HepG2 (cell line): ENCODE data around the gene CBX2. TPM values are rescaled to one million over a fixed set of nuclear protein-coding genes. Genes with fewer than 3 reads are reported as not detected.
A peak's percentile ranks its signal among the peaks of the same experiment; 100 is the strongest.

ENCODE experiments used
- ELF1 ChIP-seq: sonication (generic); formaldehyde crosslinking; IDR thresholded peaks from 2 replicates; pipeline ENCODE4 v1.4.0; 2020; ENCODE audit warnings: missing genetic modification reagents
- ESRRA ChIP-seq: sonication (generic); formaldehyde crosslinking; IDR thresholded peaks from 2 replicates; pipeline ENCODE4 v1.5.1; 2020; ENCODE audit warnings: mild to moderate bottlenecking, low read depth, missing genetic modification reagents
- KAT8 ChIP-seq: IDR thresholded peaks from 2 replicates; pipeline ENCODE4 v1.6.1; 2016; ENCODE audit warnings: missing genetic modification reagents, missing compliant biosample characterization
- KMT2B ChIP-seq: IDR thresholded peaks from 2 replicates; pipeline ENCODE4 v1.6.1; 2016; ENCODE audit warnings: missing genetic modification reagents, missing compliant biosample characterization
- NR2C2 ChIP-seq: sonication (generic); formaldehyde crosslinking; IDR thresholded peaks from 2 replicates; pipeline ENCODE4 v1.4.0; 2020; ENCODE audit warnings: missing genetic modification reagents, mild to moderate bottlenecking, moderate library complexity, borderline replicate concordance
- SP1 ChIP-seq, 2 experiments: fragments of 450-650 bp in 1 of 2; sonication (generic) in 1 of 2; formaldehyde crosslinking in 1 of 2; IDR thresholded peaks; 2 replicates each; pipeline versions ENCODE4 v1.4.0 to v1.6.1; 2016 to 2020; ENCODE audit warnings: missing genetic modification reagents in 1 of 2
- SSRP1 ChIP-seq: IDR thresholded peaks from 2 replicates; pipeline ENCODE4 v1.6.1; 2016; ENCODE audit warnings: control low read depth
- SUZ12 ChIP-seq: fragments of 150-350 bp; IDR thresholded peaks from 2 replicates; pipeline ENCODE4 v1.6.1; 2014; ENCODE audit warnings: low read depth, low read length
- XBP1 ChIP-seq: sonication (generic); formaldehyde crosslinking; IDR thresholded peaks from 2 replicates; pipeline ENCODE4 v1.5.0; 2020; ENCODE audit warnings: missing genetic modification reagents
- ZBED4 ChIP-seq: sonication (generic); formaldehyde crosslinking; IDR thresholded peaks from 2 replicates; pipeline ENCODE4 v1.4.0; 2020; ENCODE audit warnings: missing genetic modification reagents, borderline replicate concordance
- ZNF121 ChIP-seq: sonication (generic); formaldehyde crosslinking; IDR thresholded peaks from 2 replicates; pipeline ENCODE4 v1.5.0; 2020; ENCODE audit warnings: mild to moderate bottlenecking, missing genetic modification reagents
- ZNF160 ChIP-seq: sonication (generic); formaldehyde crosslinking; IDR thresholded peaks from 2 replicates; pipeline ENCODE4 v1.8.0; 2022; ENCODE audit warnings: mild to moderate bottlenecking, inconsistent platforms, missing genetic modification reagents
- ZNF740 ChIP-seq: sonication (generic); formaldehyde crosslinking; IDR thresholded peaks from 2 replicates; pipeline ENCODE4 v1.4.0; 2020; ENCODE audit warnings: missing genetic modification reagents
- polyA plus RNA-seq, 8 experiments: library from polyadenylated mRNA; depleted of rRNA in 3 of 8; stranded (reverse) in 7 of 8; unstranded in 1 of 8; fragments of >200 nt; fragmentation: Illumina TruSeq in 4 of 8; extraction: Trizol in 4 of 8; gene quantifications; 2 replicates each; pipeline versions ENCODE4 v1.2.1 to v1.2.3, GENCODE V29; 2011 to 2016; ENCODE audit warnings: low read depth in 4 of 8, missing spikeins in 1 of 8, mixed read lengths in 1 of 8; ENCODE audit not compliant: insufficient read depth in 1 of 8
- total RNA-seq, 5 experiments: library from RNA; depleted of rRNA; stranded (reverse); fragments of >200 nt; fragmentation: Illumina TruSeq; extraction: Trizol; gene quantifications; 2 replicates each; pipeline ENCODE4 v1.2.3, GENCODE V29; 2016; ENCODE audit warnings: low read depth in 1 of 5
- TF ChIP-seq, protein P1 (sequence below): sonication (generic); formaldehyde crosslinking; IDR thresholded peaks from 2 replicates; pipeline ENCODE4 v1.5.1; 2020; ENCODE audit warnings: mild to moderate bottlenecking, missing genetic modification reagents
- TF ChIP-seq, protein P2 (sequence below): sonication (generic); formaldehyde crosslinking; IDR thresholded peaks from 2 replicates; pipeline ENCODE4 v1.8.0; 2022; ENCODE audit warnings: mild to moderate bottlenecking, missing genetic modification reagents, borderline replicate concordance
- TF ChIP-seq, protein P3 (sequence below): IDR thresholded peaks from 2 replicates; pipeline ENCODE4 v1.6.1; 2016; ENCODE audit warnings: mild to moderate bottlenecking, missing biosample characterization, missing genetic modification reagents

Gene CBX2
- total and polyA plus RNA-seq, 2 of the 13 experiments (the other 11 are each of a cell fraction or from before 2014, with no cell fraction given): 14.5 to 31.1 TPM

DNA sequence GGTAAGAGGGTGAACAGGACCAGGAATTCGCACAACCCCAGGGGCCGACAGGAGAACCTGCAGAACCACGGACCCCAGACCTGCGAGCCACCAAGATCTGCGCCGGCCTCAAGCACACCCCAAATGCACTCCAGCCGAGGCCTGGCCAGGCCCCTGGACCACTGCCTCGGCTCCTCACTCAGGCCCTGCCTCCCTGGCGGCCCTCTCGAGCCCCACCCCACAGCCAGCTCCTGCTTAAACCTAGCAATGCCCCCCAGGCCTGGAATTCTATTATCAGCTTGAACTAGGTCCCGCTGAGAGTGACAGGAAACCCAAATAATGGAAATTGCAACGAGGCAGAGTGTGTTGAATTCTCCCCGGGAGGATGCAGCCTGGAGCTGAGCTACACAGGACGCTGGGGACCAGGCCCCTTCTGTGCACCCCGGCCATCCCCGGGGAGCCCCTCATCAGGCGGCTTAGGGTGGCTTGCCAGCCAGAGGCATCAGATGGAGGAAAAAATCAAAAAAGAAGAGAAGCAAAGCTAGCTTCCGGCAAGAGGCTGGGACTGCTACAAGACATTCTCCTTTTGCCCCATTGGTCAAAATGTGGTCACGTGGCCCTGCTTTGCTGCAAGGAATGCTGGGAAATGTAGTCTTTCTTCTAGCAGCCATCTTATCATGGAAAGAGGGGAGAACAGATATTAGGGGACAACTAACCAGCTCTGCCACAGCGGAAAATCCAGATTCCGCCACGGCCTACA lies 49.6 kb upstream of the CBX2 start (continued):
- TF ChIP-seq ZNF121 (CRISPR knock-in tag): no peak
- no peak for TF ChIP-seq ZNF160 (CRISPR knock-in tag)
- 0 out of 2 replicates have a peak, but pooled peaks have one; percentile 23 for TF ChIP-seq KMT2B
- TF ChIP-seq SP1 (IDR thresholded peaks at IDR 0.05): no peak
- TF ChIP-seq SP1 (CRISPR knock-in tag; IDR thresholded peaks at IDR 0.05): 0 out of 2 replicates have a peak, but pooled peaks have one; percentile 26
- TF ChIP-seq, protein P1, sequence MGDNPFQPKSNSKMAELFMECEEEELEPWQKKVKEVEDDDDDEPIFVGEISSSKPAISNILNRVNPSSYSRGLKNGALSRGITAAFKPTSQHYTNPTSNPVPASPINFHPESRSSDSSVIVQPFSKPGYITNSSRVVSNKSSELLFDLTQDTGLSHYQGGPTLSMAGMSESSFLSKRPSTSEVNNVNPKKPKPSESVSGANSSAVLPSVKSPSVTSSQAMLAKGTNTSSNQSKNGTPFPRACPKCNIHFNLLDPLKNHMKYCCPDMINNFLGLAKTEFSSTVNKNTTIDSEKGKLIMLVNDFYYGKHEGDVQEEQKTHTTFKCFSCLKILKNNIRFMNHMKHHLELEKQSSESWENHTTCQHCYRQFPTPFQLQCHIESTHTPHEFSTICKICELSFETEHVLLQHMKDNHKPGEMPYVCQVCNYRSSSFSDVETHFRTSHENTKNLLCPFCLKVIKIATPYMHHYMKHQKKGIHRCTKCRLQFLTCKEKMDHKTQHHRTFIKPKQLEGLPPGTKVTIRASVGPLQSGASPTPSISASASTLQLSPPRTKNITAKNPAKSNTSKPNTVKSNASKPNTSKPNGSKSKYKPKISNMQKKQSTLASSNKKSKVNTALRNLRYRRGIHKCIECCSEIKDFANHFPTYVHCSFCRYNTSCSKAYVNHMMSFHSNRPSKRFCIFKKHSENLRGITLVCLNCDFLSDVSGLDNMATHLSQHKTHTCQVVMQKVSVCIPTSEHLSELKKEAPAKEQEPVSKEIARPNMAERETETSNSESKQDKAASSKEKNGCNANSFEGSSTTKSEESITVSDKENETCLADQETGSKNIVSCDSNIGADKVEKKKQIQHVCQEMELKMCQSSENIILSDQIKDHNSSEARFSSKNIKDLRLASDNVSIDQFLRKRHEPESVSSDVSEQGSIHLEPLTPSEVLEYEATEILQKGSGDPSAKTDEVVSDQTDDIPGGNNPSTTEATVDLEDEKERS: 0 out of 2 replicates have a peak, but pooled peaks have one; percentile 17
- TF ChIP-seq, protein P2, sequence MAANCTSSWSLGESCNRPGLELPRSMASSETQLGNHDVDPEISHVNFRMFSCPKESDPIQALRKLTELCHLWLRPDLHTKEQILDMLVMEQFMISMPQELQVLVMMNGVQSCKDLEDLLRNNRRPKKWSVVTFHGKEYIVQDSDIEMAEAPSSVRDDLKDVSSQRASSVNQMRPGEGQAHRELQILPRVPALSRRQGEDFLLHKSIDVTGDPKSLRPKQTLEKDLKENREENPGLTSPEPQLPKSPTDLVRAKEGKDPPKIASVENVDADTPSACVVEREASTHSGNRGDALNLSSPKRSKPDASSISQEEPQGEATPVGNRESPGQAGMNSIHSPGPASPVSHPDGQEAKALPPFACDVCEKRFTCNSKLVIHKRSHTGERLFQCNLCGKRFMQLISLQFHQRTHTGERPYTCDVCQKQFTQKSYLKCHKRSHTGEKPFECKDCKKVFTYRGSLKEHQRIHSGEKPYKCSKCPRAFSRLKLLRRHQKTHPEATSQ (CRISPR knock-in tag): no peak
- TF ChIP-seq KAT8 (CRISPR knock-in tag): peak; percentile 72; the same call in 1 of the 2 replicates
- peak; percentile 86 for TF ChIP-seq SUZ12
- no peak for TF ChIP-seq ESRRA (CRISPR knock-in tag)
- no peak for TF ChIP-seq XBP1 (CRISPR knock-in tag)
- TF ChIP-seq SSRP1 (CRISPR knock-in tag): no peak
- no peak for TF ChIP-seq NR2C2
- no peak for TF ChIP-seq ZBED4
- TF ChIP-seq, protein P3, sequence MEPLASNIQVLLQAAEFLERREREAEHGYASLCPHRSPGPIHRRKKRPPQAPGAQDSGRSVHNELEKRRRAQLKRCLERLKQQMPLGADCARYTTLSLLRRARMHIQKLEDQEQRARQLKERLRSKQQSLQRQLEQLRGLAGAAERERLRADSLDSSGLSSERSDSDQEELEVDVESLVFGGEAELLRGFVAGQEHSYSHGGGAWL (CRISPR knock-in tag): no peak
- peak; percentile 83 for TF ChIP-seq ELF1 (CRISPR knock-in tag)
- TF ChIP-seq ZNF740: no peak
